COLO668 (cell line): ENCODE data around the gene OR6J1.
"Not testable (repeated sequence)": the region's sequence is repeated elsewhere in the genome, so short reads cannot be mapped to it uniquely, and the experiment has no call there.

Experiments used
- DNase-seq: peaks from one replicate; lab custom pipeline; 2025; ENCODE audit not compliant: unreplicated experiment; lab: John Stamatoyannopoulos, UW

Gene OR6J1

GRCh38 chr14:22610931-22611330, 33.2 kb downstream of the OR6J1 start:
- DNase-seq, result no peak

- no peak for DNase-seq
These were observed 36.9 kb downstream of the OR6J1 start for GRCh38 chr14:22607291-22607690.

DNA sequence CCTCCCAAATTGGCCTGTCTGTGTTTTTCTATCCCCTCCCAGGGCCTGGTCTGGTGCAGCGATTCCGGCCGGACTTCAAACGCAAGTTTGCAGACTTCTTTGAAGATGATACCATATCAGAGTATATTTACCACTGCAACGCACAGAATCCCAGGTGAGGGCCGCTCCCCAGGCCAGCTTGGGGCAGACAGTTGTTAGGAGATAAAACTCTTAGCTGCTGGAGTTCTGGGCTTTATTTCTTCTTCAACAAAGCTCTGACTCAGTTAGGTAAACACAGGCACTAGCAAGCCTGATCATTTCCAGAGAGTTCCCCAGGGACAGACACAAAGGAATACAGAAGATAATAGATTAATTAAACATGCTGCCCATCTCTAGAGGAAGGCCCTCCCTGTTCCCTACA, 37.8 kb downstream of the OR6J1 start:
- peak; percentile 13 for DNase-seq

DNA sequence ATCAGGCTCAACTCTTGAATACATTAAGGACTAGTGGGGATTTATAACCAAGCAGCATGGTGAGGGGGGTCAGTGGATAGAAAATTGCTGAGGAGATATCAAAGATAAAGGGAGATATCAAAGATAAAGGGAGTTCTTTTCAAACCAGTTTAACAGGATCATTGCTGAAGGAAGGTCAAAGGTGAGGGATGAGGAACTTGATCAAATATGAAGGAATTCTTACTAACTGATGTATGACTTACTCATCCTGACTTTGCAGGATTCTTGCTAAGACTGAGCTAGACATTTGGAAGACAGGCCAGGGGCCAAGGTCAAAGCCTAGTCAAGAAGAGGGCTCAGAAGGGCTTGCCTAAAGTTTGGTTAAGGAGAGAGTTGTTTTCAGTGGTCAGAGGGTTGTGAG, 41.3 kb downstream of the OR6J1 start:
- no peak for DNase-seq

GRCh38 chr14:22601996-22602395, 42.2 kb downstream of the OR6J1 start:
- no peak for DNase-seq

GRCh38 chr14:22601456-22601855, 42.7 kb downstream of the OR6J1 start:
- no peak for DNase-seq

- no peak for DNase-seq
These were observed 44.1 kb downstream of the OR6J1 start for GRCh38 chr14:22600027-22600426.

DNA sequence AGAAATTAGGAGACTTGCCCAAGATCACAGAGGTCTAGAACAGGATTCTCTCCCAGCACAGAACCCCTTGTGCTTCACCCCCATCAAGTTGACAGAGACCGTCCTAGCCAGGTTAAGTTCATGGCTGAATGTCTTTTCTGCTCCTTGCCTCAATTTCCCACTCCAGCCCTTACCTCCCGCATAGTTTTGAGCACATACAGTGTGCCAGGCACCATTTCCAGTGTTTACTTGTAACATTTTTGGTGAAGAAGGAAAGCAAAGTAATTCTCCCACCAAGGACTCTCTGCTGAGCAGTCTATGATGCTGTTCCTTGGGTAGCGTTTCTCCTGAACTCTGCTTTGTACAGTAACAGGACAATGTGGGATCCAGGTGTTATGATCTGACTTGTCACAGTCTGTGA, 44.8 kb downstream of the OR6J1 start:
- DNase-seq, result no peak

DNA sequence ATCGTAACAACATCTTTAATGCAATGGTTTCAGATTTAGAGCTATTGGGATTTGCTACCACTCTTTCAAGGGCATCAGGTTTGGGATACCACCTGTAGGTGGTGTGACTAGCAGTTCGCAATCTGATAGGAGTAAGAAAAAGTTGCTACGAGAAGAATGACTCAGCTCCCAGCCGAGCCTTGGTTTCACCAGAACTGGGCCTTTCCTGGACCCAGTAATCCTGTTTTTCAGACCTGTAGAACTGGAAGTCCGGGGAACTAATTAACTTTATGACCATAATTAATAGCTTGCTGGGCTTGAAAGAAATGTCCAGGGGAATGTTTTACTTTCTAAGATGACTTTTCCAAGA, 45.3 kb downstream of the OR6J1 start:
- no peak for DNase-seq

- DNase-seq, result peak; percentile 68
These were observed 45.9 kb downstream of the OR6J1 start, which contains the start of gene ABHD4 for GRCh38 chr14:22598099-22598895. ABHD4 (plus strand) TSS chr14:22598300; CDS start chr14:22598307, 7 bp downstream.

- DNase-seq, result no peak
These were observed 46.4 kb downstream of the OR6J1 start for GRCh38 chr14:22597771-22598098.

DNA sequence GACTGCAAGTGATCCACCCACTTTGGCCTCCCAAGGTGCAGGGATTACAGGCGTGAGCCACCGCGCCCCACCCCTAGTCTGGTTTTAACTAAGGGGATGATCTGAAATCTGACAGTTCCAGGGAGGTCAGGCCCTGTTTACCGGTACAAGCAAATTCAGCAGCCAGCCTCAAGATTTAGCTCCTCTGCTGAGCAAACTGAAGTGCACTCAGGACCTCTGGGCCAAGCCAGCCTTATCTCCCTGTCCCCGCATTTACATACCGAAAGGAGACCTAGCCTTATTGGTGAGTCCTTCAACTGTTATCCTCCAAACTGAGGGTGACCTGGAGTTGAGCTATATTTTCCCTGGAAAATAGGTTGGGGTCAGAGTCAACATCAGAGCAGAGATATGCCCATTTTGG, 46.9 kb downstream of the OR6J1 start:
- DNase-seq, result no peak

GRCh38 chr14:22596354-22596879, 47.7 kb downstream of the OR6J1 start:
- DNase-seq, result no peak

DNA sequence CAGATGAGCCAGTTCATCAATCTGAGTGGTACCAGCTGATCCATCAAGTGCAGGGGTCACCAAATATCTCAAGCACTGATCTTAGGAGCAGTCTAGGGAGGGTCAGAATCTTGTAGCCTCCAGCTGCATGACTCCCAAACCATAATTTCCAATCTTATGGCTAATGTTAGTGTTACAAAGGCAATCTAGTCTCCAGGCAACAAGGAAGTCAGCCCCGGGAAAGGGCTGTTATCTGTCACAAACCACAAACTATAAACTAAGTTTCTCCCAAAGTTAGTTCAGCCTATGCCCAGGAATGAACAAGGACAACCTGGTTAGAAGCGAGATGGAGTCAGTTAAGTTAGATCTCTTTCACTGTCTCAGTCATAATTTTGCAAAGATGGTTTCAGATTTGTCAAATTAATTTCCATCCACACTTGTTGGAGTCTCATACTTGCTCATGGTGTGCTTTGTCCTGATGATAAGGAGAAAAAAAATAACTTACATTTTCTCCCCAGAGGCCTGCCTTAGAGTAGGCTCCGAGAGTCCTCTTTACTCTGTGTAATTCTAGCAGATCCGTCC, 49.9 kb downstream of the OR6J1 start:
- DNase-seq, result no peak

DNA sequence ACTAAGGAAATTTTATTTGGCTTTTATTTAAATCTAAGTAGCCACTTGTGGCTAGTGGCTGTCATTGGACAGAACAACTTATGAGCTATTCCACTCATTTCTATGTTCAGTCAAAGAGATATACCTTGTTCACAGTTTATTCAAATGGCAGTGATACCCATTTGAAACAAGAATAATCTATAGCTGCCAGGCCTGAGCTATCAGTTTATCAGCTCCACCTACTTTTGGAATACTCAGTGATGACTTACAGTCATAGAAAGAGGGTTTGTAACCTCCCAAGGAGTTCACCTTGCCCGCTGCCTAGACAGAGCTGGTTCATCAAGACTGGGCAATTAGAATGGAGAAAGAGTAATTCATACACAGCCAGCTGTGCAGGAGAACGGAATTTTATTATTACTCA, 50.6 kb downstream of the OR6J1 start:
- no peak for DNase-seq

DNA sequence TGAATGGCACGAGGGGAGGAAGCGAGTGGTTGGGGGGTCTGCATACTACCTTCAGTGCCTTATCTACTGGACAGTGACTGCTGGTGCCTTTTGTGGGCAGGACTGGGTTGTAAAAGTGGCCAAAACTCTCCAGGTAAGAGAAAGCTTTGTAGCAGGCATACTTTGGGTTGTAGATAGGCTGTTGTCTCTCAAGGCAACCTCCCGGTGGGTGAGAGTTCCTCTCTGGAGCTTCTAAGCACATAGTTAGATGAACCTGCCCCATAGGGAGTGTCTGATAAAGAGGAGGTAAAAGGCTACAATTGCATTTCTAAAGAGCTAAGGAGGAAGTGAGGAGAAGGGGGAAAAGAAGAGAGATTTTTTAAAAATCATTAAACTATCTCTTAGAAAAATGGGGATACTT, 51.0 kb downstream of the OR6J1 start:
- no peak for DNase-seq

DNA sequence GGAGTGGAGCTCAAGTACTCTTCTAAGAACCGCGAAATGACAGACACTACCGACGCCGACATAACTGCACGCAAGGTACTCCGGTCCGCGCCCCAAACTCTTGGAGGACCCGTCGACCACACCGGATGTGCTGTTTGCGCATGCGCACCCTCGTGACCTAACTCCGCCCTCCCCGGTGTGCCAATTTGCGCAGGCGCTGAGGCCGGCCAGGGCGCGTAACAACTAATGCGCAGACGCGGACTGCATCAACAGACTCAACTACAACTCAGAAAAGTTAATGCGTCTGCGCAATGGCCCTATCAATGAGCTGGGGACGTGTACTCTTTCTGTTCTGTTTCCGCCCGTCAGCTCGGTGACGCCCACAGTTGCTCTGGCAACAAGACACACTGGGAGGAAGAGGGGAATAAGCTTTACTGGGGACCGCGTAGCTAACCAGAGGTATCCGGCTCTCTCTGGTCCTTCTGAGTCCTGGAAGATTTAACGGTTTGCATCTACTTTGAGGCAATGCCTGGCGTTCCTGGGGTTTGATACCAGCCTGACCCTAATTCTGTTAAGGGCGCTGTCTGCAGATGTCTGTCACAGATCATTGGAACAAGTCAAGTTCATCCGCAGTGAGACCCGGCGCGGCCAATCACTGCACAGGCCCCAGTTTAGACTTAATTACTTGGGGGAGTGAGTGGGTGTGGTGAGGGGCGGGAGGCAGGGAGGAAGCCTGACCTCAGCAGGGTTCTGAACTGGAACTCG, 54.9 kb downstream of the OR6J1 start, which contains the start of gene DAD1:
DAD1 (minus strand) TSS at position 129 of the 744 bp plus-strand sequence; CDS start at position 62, 67 bp downstream.
- peak; percentile 99 for DNase-seq

- DNase-seq, result no peak
These were observed 55.5 kb downstream of the OR6J1 start for GRCh38 chr14:22588526-22589095.

- not testable (repeated sequence) for DNase-seq
These were observed 56.3 kb downstream of the OR6J1 start for GRCh38 chr14:22587677-22588422.

DNA sequence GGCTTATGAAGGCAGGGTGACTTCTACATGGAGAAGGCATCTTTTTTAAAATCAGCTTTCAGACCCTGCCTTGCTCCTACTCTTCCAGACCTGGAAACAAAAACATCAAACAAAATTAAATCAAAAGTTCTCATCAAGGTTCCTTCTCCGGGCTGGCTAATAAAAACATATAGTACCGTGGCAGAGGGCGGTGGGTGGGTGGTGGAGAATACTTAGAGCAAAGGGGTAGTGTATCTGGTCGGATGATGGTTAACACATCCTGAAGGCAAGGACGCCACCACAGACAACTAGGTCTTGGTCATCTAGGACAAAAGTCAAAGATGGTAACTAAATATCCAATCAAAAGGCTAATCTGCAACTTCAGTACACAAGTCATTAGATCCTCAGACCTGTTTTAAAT, 56.9 kb downstream of the OR6J1 start:
- no peak for DNase-seq

DNA sequence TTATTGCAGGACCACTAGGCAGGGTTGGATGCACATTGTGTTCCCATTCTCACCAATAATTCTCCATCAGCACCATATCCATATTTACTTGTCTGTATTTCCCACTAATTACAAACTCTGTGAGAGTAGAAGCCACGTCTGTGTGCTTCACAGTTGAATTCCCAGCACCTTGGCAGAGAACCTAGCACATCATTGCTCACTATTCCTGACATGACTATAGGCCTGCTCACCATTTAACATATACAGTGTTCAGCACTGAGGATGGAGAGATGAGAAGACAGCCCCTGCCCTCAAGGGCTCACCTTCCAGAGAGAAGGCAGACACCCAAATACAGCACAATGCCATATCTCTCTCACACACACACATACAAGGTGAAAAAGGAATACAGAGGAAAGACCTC, 60.2 kb downstream of the OR6J1 start:
- no peak for DNase-seq
